CD14-positive monocyte (primary cell): ENCODE measurements around the gene KCNJ2. TPM values are rescaled to one million over a fixed set of nuclear protein-coding genes. Genes with fewer than 3 reads are reported as not detected.
A peak's percentile ranks its signal among the peaks of the same experiment; 100 is the strongest.

ENCODE experiments used
- DNase-seq, 3 donors: peaks; one replicate each; pipeline ENCODE4 v3.0.0-alpha.2; 2011 to 2022
- H2AFZ ChIP-seq: 2 replicates; pipeline ENCODE4 v1.6.0; 2012; ENCODE audit warnings: mild to moderate bottlenecking, low read depth, low read length, inconsistent platforms; ENCODE audit not compliant: insufficient read depth, poor library complexity, severe bottlenecking
- H3K27ac ChIP-seq, 2 donors: 1 replicate in 1 of 2; 2 replicates in 1 of 2; pipeline ENCODE4 v1.5.1; 2012 to 2013; ENCODE audit warnings: low read length in 2 of 2, control low read depth in 1 of 2, inconsistent platforms in 1 of 2, low read depth in 1 of 2, mild to moderate bottlenecking in 1 of 2
- H3K27me3 ChIP-seq, 2 donors: one replicate each; pipeline versions ENCODE4 v1.6.0 to v1.6.1; 2011 to 2013; ENCODE audit warnings: low read length in 2 of 2; ENCODE audit not compliant: control insufficient read depth in 2 of 2, insufficient read depth in 2 of 2
- H3K36me3 ChIP-seq, 2 donors: replicated peaks in 1 of 2; 1 replicate in 1 of 2; 2 replicates in 1 of 2; pipeline versions ENCODE4 v1.5.1 to v1.6.1; 2012 to 2013; ENCODE audit warnings: low read length in 2 of 2, control low read depth in 1 of 2, inconsistent platforms in 1 of 2, mild to moderate bottlenecking in 1 of 2; ENCODE audit not compliant: insufficient read depth in 2 of 2, control insufficient read depth in 1 of 2
- H3K4me1 ChIP-seq, 2 donors: 1 replicate in 1 of 2; 2 replicates in 1 of 2; pipeline versions ENCODE4 v1.5.1 to v1.6.1; 2012 to 2013; ENCODE audit warnings: low read length in 2 of 2, control low read depth in 1 of 2, inconsistent platforms in 1 of 2, mild to moderate bottlenecking in 1 of 2, moderate library complexity in 1 of 2; ENCODE audit not compliant: insufficient read depth in 2 of 2, control insufficient read depth in 1 of 2
- H3K4me2 ChIP-seq: replicated peaks from 2 replicates; pipeline ENCODE3; 2012; ENCODE audit warnings: low read length, moderate library complexity, mild to moderate bottlenecking; ENCODE audit not compliant: poor library complexity, severe bottlenecking; ENCODE audit errors: extremely low read depth
- H3K4me3 ChIP-seq, 3 experiments: fragments of 200-600 bp in 1 of 3; sonication (generic) in 1 of 3; replicated peaks in 1 of 3; 1 replicate in 2 of 3; 2 replicates in 1 of 3; pipeline ENCODE4 v1.5.1; 2011 to 2013; ENCODE audit warnings: low read length in 3 of 3, mild to moderate bottlenecking in 3 of 3, control low read depth in 2 of 3, low read depth in 2 of 3, inconsistent platforms in 1 of 3, moderate library complexity in 1 of 3
- H3K79me2 ChIP-seq: 2 replicates; pipeline ENCODE4 v1.6.0; 2012; ENCODE audit warnings: mild to moderate bottlenecking, control low read depth, inconsistent platforms, low read length, moderate library complexity; ENCODE audit not compliant: insufficient read depth
- H3K9ac ChIP-seq: 2 replicates; pipeline ENCODE4 v1.6.0; 2017; ENCODE audit warnings: low read length, mild to moderate bottlenecking; ENCODE audit not compliant: insufficient read depth, poor library complexity, severe bottlenecking
- H3K9me3 ChIP-seq, 2 donors: replicated peaks in 1 of 2; 1 replicate in 1 of 2; 2 replicates in 1 of 2; pipeline versions ENCODE4 v1.5.1 to v1.6.1; 2012 to 2013; ENCODE audit warnings: low read length in 2 of 2, control low read depth in 1 of 2; ENCODE audit not compliant: control insufficient read depth in 1 of 2, insufficient read depth in 1 of 2
- H4K20me1 ChIP-seq: 2 replicates; pipeline ENCODE4 v1.6.0; 2012; ENCODE audit warnings: mild to moderate bottlenecking, low read length, control low read depth, moderate library complexity; ENCODE audit not compliant: insufficient read depth
- H3K27ac Mint-ChIP-seq, 7 donors: one replicate each; pipeline ENCODE4 v1.8.0; 2020; ENCODE audit warnings: mild to moderate bottlenecking in 7 of 7, mixed read lengths in 7 of 7, moderate library complexity in 6 of 7, inconsistent platforms in 2 of 7
- H3K27me3 Mint-ChIP-seq, 3 donors: one replicate each; pipeline ENCODE4 v1.8.0; 2021 to 2022; ENCODE audit warnings: low read depth in 3 of 3, mild to moderate bottlenecking in 3 of 3, mixed read lengths in 3 of 3, moderate library complexity in 3 of 3, inconsistent platforms in 1 of 3
- H3K36me3 Mint-ChIP-seq, 2 donors: one replicate each; pipeline ENCODE4 v1.8.0; 2020; ENCODE audit warnings: mixed read lengths in 2 of 2, inconsistent platforms in 1 of 2, mild to moderate bottlenecking in 1 of 2
- H3K4me1 Mint-ChIP-seq: one replicate; pipeline ENCODE4 v1.8.0; 2020; ENCODE audit warnings: mild to moderate bottlenecking, mixed read lengths
- H3K4me3 Mint-ChIP-seq, 2 donors: one replicate each; pipeline ENCODE4 v1.8.0; 2020; ENCODE audit warnings: mild to moderate bottlenecking in 2 of 2, mixed read lengths in 2 of 2, moderate library complexity in 1 of 2
- H3K9me3 Mint-ChIP-seq, 7 donors: one replicate each; pipeline ENCODE4 v1.8.0; 2020 to 2022; ENCODE audit warnings: mixed read lengths in 7 of 7, mild to moderate bottlenecking in 6 of 7, moderate library complexity in 6 of 7, inconsistent platforms in 2 of 7
- WGBS: methylation state at CpG from one replicate; pipeline ENCODE4 v1.1.5; 2013; ENCODE audit warnings: missing lambda C conversion rate; ENCODE audit not compliant: insufficient coverage; 5-methylcytosine and 5-hydroxymethylcytosine counted together
- intact Hi-C, 2 donors: fragments of 100-400 bp; cut with micrococcal nuclease; formaldehyde crosslinking; loops; one replicate each; pipeline versions ENCODE4 v1.15.0 to v1.15.1; 2023
- polyA plus RNA-seq, 3 donors: library from polyadenylated mRNA; depleted of rRNA in 1 of 3; unstranded in 2 of 3; stranded (reverse) in 1 of 3; fragments of 300-500 nt in 2 of 3; fragments of >200 nt in 1 of 3; fragmentation: Illumina TruSeq in 2 of 3; gene quantifications; 1 replicate in 2 of 3; 2 replicates in 1 of 3; pipeline ENCODE4 v1.2.3, GENCODE V29; 2012 to 2021
- TF ChIP-seq, protein P1 (sequence below): fragments of 200-600 bp; IDR thresholded peaks from one replicate; pipeline ENCODE4 v1.8.0; 2022; ENCODE audit warnings: antibody characterized with exemption, mild to moderate bottlenecking

Gene KCNJ2
- polyA plus RNA-seq, 3 donors = 0.37 to 2.0 (median 1.7) TPM

DNA sequence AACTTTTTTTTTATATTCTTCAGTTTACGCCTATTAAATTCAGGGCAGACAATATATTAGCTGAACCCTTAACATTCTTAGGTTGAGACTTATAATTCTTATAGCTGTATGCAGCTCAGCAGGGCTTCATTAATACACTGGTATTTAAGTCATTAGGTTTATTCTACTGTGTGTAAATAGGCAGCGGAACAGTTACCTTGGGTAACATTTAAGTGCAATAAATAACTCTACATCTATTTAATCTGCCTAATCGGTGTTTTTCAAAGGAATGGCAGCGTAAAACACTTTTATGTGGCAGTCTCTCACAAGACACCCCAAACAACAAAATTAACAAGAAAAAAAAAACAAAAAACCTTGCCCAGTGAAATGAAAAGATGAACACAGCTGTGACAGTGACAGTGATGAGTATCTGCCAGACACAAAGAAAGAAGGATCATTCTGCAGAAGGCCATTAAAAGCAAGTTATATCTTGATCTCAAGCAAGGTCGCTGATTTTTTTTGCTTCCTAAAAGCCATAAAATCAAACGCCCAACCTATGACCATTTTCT is 32.6 kb downstream of the KCNJ2 start:
- Histone ChIP-seq H3K36me3 (no peaks in the 10 kb centered on the region), H2AFZ (no peak overlapping the region), H3K27me3 (no peaks in the 10 kb centered on the region), H3K4me2 (no peak overlapping the region), H3K9ac (no peak overlapping the region), H3K9me3 (no peaks in the 10 kb centered on the region), H4K20me1 (no peaks in the 10 kb centered on the region), H3K4me3 (no peak overlapping the region), H3K27ac (no peak overlapping the region), H3K4me1 (peaks cover 46 to 55% of the 10 kb centered on the region in 2 donors), H3K79me2 (no peaks in the 10 kb centered on the region)
- no peak overlapping the region for H3K4me3 Mint-ChIP-seq
- H3K27ac Mint-ChIP-seq = no peak overlapping the region
- intact Hi-C loops = no loop called here
- peaks cover 0 to 3% (median 0%) of the 10 kb centered on the region in 7 donors for H3K9me3 Mint-ChIP-seq
- DNase-seq = no peak
- TF ChIP-seq, protein P1, sequence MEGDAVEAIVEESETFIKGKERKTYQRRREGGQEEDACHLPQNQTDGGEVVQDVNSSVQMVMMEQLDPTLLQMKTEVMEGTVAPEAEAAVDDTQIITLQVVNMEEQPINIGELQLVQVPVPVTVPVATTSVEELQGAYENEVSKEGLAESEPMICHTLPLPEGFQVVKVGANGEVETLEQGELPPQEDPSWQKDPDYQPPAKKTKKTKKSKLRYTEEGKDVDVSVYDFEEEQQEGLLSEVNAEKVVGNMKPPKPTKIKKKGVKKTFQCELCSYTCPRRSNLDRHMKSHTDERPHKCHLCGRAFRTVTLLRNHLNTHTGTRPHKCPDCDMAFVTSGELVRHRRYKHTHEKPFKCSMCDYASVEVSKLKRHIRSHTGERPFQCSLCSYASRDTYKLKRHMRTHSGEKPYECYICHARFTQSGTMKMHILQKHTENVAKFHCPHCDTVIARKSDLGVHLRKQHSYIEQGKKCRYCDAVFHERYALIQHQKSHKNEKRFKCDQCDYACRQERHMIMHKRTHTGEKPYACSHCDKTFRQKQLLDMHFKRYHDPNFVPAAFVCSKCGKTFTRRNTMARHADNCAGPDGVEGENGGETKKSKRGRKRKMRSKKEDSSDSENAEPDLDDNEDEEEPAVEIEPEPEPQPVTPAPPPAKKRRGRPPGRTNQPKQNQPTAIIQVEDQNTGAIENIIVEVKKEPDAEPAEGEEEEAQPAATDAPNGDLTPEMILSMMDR = no peak
- WGBS = no CpG with 5 or more reads among the region's 6 CpGs
- H3K27me3 Mint-ChIP-seq = no peaks in the 10 kb centered on the region
- no peaks in the 10 kb centered on the region for H3K36me3 Mint-ChIP-seq
- peaks cover 40% of the 10 kb centered on the region for H3K4me1 Mint-ChIP-seq

DNA sequence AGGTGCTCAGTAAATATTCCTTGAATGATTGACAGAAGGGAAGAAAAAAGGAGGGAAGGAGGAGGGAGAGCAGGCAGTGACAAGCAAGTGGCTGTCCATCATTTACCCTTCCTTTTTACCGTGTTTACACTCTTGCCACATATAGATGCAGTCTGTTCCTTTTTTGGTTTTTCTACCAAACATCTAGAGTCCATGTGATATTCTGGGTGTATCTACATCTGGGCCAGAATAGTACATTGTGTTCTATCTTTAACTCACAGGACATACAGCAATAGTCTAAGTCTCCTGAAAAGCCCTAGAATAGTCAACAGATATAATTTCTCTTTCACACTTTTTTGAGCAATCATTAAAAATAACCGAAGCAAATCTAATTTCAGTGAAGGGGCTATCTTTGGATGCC is 33.5 kb downstream of the KCNJ2 start:
- TF ChIP-seq, protein P1 = no peak
- Mint-ChIP-seq H3K4me3 (no peak overlapping the region), H3K36me3 (no peaks in the 10 kb centered on the region), H3K4me1 (peaks cover 42% of the 10 kb centered on the region), H3K27ac (no peak overlapping the region), H3K27me3 (no peaks in the 10 kb centered on the region), H3K9me3 (peaks cover 0 to 3% (median 0%) of the 10 kb centered on the region in 7 donors)
- no peaks in the 10 kb centered on the region for H3K36me3 ChIP-seq
- H3K4me1 ChIP-seq = peaks cover 43 to 55% of the 10 kb centered on the region in 2 donors
- no peak overlapping the region for H3K9ac ChIP-seq
- no peak overlapping the region for H3K4me3 ChIP-seq
- H3K4me2 ChIP-seq = no peak overlapping the region
- peak overlapping the region; percentile 16 for H2AFZ ChIP-seq
- DNase-seq = peak in 2 of 3 donors; percentile 12 to 15
- H3K27me3 ChIP-seq = no peaks in the 10 kb centered on the region
- H4K20me1 ChIP-seq = no peaks in the 10 kb centered on the region
- no CpG with 5 or more reads among the region's 2 CpGs for WGBS
- H3K27ac ChIP-seq = no peak overlapping the region
- intact Hi-C loops = no loop called here
- H3K9me3 ChIP-seq = no peaks in the 10 kb centered on the region
- no peaks in the 10 kb centered on the region for H3K79me2 ChIP-seq
